Activated CD4-positive, alpha-beta T cell treated with anti-CD3 and anti-CD28 coated beads, Interleukin-2, amount 50 U/mL, for 24 hours (primary cell): Measurements from ENCODE around the gene CSF2.

Source experiments
- DNase-seq, 2 donors: peaks; one replicate each; pipeline ENCODE4 v3.0.0-alpha.2; 2020; ENCODE audit warnings: low read depth in 1 of 2, low spot score in 1 of 2

CSF2 gene

GRCh38 chr5:132067941-132068808 is 5.4 kb upstream of the CSF2 start:
- no peak for DNase-seq

DNA sequence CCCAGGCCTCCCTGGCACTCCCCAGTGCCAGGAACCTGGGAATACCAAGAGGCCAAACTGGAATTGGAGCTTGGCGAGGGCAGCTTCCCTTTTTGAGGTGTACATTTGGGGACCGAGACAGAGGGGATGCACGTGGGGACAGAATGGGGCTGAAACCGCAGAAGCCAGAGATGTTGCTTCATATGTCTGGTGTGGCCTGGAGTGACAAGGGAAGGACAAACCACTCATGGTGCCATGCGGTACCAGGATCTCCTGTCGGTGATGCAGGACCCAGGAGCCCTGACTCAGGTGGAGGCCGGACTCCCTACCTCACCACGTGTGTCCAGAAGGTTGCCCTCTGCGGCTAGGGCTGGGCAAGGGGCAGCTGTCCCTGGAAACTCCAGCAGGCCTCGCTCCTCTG is 4.0 kb upstream of the CSF2 start:
- no peak for DNase-seq

DNA sequence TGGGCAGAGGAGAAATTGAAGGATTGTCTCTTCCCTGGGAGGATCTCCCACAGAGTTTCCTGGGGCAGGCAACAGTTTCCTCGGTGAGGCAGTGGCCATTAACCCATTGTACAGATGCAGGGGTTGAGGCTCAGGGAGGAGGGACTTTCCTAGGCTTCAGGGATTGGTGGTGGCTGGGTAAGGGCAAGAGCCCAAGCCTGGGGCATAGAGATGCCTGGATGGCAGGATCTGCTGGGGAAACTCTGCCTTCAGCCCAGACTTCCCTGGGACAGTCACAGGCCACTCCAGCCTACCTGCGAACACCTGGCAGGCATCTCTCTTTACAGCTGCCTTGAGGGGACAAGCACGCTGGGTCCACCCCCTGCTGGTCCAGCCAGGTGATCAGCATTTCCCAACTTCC is 3.6 kb upstream of the CSF2 start:
- DNase-seq = no peak

DNA sequence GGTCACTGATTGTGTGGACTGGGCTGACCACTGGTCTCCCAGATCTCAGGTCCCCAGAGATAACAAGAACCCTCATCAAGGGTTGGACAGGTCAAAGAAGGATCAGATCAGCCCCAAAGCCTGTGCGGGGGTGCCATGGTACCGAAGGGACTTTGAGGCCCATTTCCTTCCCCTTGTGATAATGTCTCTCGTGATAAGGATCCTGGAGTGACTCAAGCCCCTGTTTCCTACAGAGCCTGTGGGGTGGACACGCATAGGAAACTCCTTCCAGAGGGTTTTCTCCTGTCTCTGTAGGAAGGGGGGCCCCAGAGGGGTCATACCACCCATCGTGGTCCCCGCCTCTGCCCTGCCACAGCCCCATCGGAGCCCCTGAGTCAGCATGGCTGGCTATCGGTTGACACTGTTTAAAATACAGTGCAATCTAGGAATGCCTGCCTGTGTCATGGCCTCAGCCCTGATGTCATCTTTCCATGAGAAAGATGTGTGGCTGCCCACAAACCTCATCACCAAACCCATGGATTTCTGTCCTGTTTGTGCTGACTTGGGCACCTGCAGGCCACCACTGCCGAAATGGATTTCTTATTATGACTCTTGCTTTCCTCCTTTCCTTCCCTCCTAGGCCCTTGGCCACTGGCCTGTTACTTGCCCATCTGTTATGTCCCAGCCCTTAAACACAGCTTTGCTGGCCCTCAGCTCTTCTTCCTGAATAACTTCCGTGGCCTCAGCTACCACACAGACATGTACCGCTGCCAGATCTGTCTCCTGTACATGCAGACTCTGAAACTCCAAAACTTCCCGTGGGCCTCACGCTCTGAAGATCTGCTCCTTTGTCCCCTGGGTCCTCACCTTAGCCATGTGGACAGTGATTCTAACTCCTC is 2.9 kb upstream of the CSF2 start:
- DNase-seq = peak in 1 of 2 donors; percentile 41

DNA sequence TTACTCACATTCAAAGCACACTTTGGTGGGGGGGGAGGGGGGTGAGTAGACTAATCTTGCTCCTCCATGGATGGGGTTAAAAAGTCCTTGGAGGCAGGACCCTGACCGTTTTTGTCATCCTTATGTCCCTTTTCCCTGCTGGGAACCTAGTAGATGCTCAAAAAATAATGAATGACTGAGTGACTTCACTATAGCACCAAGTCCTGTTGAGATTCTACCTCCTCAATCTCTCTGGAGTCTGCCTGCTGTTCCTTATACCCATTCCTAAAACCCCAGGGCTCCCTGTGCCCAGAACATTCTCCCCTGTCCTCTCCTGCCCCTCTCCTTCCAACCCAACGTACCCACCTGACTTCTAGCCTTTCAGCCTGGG is 2.3 kb upstream of the CSF2 start:
- no peak for DNase-seq

DNA sequence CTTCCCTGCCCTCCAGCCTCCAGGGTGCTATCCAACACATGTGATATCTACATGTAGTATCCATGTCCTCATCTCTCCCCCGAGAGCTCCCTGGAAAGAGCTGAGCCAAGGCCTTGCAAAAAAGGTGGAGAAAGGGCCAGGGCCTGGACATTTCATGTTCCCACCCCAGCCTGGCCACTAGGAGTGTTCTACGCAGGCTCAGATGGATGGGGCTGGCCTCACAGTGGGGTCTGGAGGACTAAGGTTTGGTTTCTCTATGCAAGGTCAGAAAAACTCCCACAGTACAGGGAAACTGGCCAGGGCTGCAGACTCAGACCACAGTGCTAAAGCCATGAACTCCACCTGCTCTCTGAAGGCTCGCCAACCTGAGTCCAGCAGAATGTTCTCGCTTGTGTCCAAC is 1.5 kb upstream of the CSF2 start:
- no peak for DNase-seq

DNA sequence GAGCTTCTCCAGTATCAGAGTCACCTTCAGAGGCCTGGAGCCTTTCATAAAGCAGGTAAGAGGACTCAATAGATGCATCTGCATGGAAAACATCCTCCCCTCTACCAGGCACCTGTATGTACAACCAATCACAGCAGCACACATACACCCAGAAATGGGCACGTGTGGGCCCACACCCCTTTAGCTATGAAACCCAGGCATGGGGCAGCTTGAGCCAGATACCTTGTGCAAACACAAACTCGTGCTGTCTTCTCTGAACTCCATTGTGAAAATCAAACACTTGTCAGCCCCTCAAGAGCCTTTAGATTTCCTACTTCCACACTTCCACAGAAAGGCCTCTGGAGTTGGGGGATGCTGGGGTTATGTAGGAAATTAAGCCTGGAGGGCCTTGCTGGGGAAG is 1.1 kb upstream of the CSF2 start:
- no peak for DNase-seq

GRCh38 chr5:132074091-132074771 is 642 bp downstream of the CSF2 start:
- no peak for DNase-seq

DNA sequence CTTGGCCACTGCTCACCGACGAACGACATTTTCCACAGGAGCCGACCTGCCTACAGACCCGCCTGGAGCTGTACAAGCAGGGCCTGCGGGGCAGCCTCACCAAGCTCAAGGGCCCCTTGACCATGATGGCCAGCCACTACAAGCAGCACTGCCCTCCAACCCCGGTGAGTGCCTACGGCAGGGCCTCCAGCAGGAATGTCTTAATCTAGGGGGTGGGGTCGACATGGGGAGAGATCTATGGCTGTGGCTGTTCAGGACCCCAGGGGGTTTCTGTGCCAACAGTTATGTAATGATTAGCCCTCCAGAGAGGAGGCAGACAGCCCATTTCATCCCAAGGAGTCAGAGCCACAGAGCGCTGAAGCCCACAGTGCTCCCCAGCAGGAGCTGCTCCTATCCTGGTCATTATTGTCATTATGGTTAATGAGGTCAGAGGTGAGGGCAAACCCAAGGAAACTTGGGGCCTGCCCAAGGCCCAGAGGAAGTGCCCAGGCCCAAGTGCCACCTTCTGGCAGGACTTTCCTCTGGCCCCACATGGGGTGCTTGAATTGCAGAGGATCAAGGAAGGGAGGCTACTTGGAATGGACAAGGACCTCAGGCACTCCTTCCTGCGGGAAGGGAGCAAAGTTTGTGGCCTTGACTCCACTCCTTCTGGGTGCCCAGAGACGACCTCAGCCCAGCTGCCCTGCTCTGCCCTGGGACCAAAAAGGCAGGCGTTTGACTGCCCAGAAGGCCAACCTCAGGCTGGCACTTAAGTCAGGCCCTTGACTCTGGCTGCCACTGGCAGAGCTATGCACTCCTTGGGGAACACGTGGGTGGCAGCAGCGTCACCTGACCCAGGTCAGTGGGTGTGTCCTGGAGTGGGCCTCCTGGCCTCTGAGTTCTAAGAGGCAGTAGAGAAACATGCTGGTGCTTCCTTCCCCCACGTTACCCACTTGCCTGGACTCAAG is 1.5 kb downstream of the CSF2 start:
- DNase-seq = no peak

DNA sequence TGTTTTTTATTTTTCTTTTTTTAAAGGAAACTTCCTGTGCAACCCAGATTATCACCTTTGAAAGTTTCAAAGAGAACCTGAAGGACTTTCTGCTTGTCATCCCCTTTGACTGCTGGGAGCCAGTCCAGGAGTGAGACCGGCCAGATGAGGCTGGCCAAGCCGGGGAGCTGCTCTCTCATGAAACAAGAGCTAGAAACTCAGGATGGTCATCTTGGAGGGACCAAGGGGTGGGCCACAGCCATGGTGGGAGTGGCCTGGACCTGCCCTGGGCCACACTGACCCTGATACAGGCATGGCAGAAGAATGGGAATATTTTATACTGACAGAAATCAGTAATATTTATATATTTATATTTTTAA is 2.1 kb downstream of the CSF2 start:
- DNase-seq = no peak

- DNase-seq = no peak
These were observed 2.7 kb downstream of the CSF2 start for GRCh38 chr5:132076202-132076830.

DNA sequence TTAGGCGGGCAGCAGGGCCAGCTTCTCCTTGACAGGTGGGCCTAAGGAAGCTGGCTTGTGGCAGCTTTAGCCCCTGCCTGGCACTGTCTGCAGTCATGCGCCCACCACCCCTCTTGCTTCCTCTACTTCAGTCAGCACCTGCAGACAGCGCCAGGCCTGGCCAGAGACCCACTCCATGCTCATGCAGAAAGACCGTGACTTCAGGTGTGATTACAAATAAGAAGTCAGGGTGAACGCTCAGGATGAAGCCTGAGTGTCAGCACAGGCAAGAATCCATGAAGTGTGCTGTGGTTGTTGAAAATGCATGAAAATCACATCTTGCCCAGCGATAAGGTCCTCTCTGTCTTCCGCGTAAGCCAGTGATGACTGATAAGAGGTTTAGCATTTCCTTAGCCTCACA is 3.4 kb downstream of the CSF2 start:
- no peak for DNase-seq

DNA sequence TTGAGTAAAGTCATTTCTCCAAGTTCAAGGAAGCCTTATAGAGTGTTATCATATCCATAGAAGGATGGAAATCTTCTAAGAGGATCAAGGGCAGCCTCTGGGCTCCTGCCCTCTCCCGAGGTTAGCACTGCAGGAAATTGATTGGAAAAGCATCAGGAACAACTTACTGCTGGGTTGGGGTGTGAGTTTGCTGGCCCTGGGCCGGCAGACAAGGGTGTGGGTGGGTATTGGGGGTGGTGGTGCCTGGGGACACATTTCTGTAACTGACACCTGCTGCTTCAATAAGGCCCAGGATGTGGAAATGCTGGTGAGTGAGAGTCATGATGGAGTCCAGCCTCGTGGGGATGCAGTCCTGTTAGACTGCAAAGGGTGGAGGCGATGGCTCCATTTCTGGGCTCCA is 5.5 kb downstream of the CSF2 start:
- DNase-seq = no peak

- no peak for DNase-seq
These were observed 6.0 kb downstream of the CSF2 start for GRCh38 chr5:132079619-132080018.

- no peak for DNase-seq
These were observed 7.0 kb downstream of the CSF2 start for GRCh38 chr5:132080595-132080994.

DNA sequence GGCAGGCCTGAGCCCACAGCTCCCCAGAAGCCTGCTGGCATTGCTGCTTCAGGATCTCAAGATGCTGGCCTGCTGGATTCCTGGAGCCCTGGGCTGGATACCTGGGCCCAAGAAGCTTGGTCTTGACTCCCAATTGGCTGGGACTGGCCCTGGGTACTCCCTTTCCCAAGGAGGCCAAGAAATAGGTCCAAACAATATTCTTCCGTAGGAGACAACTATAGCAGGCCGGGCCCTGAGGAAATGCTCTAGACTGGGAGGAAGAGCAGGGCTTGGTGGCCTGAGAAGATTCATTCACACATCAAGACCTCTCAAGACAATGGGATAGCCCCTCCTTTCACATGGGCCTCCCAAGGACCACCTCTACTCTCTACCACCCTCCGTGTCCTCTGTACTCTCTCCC is 7.9 kb downstream of the CSF2 start:
- no peak for DNase-seq

GRCh38 chr5:132082329-132083023 is 8.9 kb downstream of the CSF2 start:
- DNase-seq = no peak

GRCh38 chr5:132083071-132083678 is 9.6 kb downstream of the CSF2 start:
- peak in 1 of 2 donors; percentile 42 for DNase-seq

DNA sequence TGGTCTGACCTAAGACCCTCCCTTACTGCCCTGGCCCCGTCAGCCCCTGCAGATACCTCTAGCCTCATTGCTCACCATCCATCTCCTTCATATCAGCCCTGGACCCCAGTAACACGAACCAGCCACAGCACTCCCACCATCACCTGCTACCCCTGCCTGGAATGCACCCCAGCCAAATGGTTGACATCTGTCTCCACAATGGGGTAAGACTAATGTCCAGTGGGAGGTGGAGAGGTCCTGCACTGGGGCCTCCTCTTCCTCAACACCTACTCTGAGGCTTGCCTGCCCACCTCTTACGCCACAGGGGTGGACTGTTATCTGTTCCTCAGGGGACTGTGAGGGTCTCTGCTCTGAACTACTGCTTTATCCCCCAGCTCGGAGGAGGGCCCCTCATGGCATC is 12.1 kb downstream of the CSF2 start:
- DNase-seq = no peak
